ENCODE data around the gene CBX4.

- TF ChIP-seq CTCF (IDR thresholded peaks at IDR 0.05) (no peak), POLR2A (IDR thresholded peaks at IDR 0.05) (no peak)
Measured at GRCh38 chr17:79813297-79814126, 25.7 kb downstream of the CBX4 start.
